GM12878 (cell line): ENCODE data around the gene CDC42EP1. TPM values are rescaled to one million over a fixed set of nuclear protein-coding genes. Genes with fewer than 3 reads are reported as not detected.
A peak's percentile ranks its signal among the peaks of the same experiment; 100 is the strongest.

ENCODE experiments used
- BACH1 ChIP-seq: fragments of 450-650 bp; IDR thresholded peaks from 2 replicates; pipeline ENCODE4 v1.6.1; 2017; ENCODE audit warnings: mild to moderate bottlenecking, borderline replicate concordance
- BMI1 ChIP-seq: fragments of 450-650 bp; IDR thresholded peaks from 2 replicates; pipeline ENCODE4 v1.6.1; 2016; ENCODE audit warnings: mild to moderate bottlenecking, moderate library complexity, borderline replicate concordance
- CREM ChIP-seq: IDR thresholded peaks from 2 replicates; pipeline ENCODE4 v1.6.1; 2014; ENCODE audit warnings: antibody characterized with exemption, low read depth
- EZH2 ChIP-seq: IDR thresholded peaks from 2 replicates; pipeline ENCODE4 v1.6.1; 2012; ENCODE audit warnings: low read depth, mild to moderate bottlenecking, control low read depth, inconsistent platforms, low read length, borderline replicate concordance; ENCODE audit not compliant: control insufficient read depth
- HCFC1 ChIP-seq: fragments of 150-350 bp; IDR thresholded peaks from 2 replicates; pipeline ENCODE4 v1.6.1; 2014; ENCODE audit warnings: low read length
- HDGF ChIP-seq: fragments of 450-650 bp; IDR thresholded peaks from 2 replicates; pipeline ENCODE4 v1.6.1; 2016; ENCODE audit warnings: antibody characterized with exemption
- PAX5 ChIP-seq: IDR thresholded peaks from 2 replicates; pipeline ENCODE4 v1.6.1; 2011; ENCODE audit warnings: low read depth, low read length, borderline replicate concordance
- POLR2AphosphoS2 ChIP-seq: IDR thresholded peaks from 2 replicates; pipeline ENCODE4 v1.6.1; 2011; ENCODE audit warnings: low read depth, mild to moderate bottlenecking, low read length, improper control_type of control experiment, moderate library complexity
- POU2F2 ChIP-seq: IDR thresholded peaks from 3 replicates; pipeline ENCODE4 v1.6.1; 2011; ENCODE audit warnings: low read depth, mild to moderate bottlenecking, low read length, borderline replicate concordance
- SIX5 ChIP-seq: IDR thresholded peaks from 2 replicates; pipeline ENCODE4 v1.6.1; 2011; ENCODE audit warnings: mild to moderate bottlenecking, low read depth, low read length, moderate library complexity; ENCODE audit not compliant: severe bottlenecking
- SMAD1 ChIP-seq: fragments of 450-650 bp; IDR thresholded peaks from 2 replicates; pipeline ENCODE4 v1.6.1; 2018; ENCODE audit warnings: mild to moderate bottlenecking, low read depth; ENCODE audit not compliant: partially characterized antibody
- SUZ12 ChIP-seq: fragments of 200-600 bp; sonication (generic); IDR thresholded peaks from one replicate; pipeline ENCODE4 v1.6.1; 2018; ENCODE audit warnings: antibody characterized with exemption, mild to moderate bottlenecking; ENCODE audit not compliant: unreplicated experiment
- WRNIP1 ChIP-seq: IDR thresholded peaks from 2 replicates; pipeline ENCODE4 v1.6.1; 2011; ENCODE audit warnings: low read depth, low read length, improper control_type of control experiment, borderline replicate concordance
- ZNF24 ChIP-seq: fragments of 450-650 bp; IDR thresholded peaks from 2 replicates; pipeline ENCODE4 v1.6.1; 2017; ENCODE audit warnings: antibody characterized with exemption, mild to moderate bottlenecking
- polyA plus RNA-seq, 11 experiments: library from polyadenylated mRNA; depleted of rRNA in 4 of 11; unstranded in 6 of 11; stranded (reverse) in 5 of 11; fragments of >200 nt; fragmentation: Nextera tagmentation in 4 of 11; fragmentation: Illumina TruSeq in 1 of 11; extraction: Ambion mirVana in 4 of 11; extraction: Trizol in 1 of 11; gene quantifications; 1 replicate in 1 of 11; 2 replicates in 10 of 11; pipeline versions ENCODE4 v1.2.1 to v1.2.3, GENCODE V29; 2011 to 2016; ENCODE audit warnings: inconsistent platforms in 2 of 11, missing spikeins in 2 of 11, low read depth in 1 of 11
- total RNA-seq, 4 experiments: library from RNA; depleted of rRNA in 3 of 4; stranded (reverse); fragments of >200 nt in 3 of 4; fragmentation: Illumina TruSeq in 1 of 4; extraction: Trizol in 1 of 4; gene quantifications; 2 replicates each; pipeline versions ENCODE4 v1.2.1 to v1.2.3, GENCODE V29; 2013 to 2021
- TF ChIP-seq, protein P1 (sequence below): fragments of 150-350 bp; IDR thresholded peaks from 2 replicates; pipeline ENCODE4 v1.6.1; 2014; ENCODE audit warnings: mild to moderate bottlenecking, low read depth, low read length
- TF ChIP-seq, protein P2 (sequence below): fragments of 450-650 bp; formaldehyde crosslinking; IDR thresholded peaks from 2 replicates; pipeline ENCODE4 v1.4.0; 2020; ENCODE audit warnings: mild to moderate bottlenecking, moderate library complexity
- TF ChIP-seq, protein P3 (sequence below): IDR thresholded peaks from 2 replicates; pipeline ENCODE4 v1.6.1; 2012; ENCODE audit warnings: low read length, inconsistent platforms
- TF ChIP-seq, protein P4 (sequence below): IDR thresholded peaks from 2 replicates; pipeline ENCODE4 v1.6.1; 2012; ENCODE audit warnings: improper control_type of control experiment, low read depth, low read length; ENCODE audit not compliant: insufficient replicate concordance

Gene CDC42EP1
- total and polyA plus RNA-seq, 10 of the 15 experiments (the other 5 are each of a cell fraction or from before 2014, with no cell fraction given): 0.04 to 0.33 (median 0.09) TPM; not detected in 7

DNA sequence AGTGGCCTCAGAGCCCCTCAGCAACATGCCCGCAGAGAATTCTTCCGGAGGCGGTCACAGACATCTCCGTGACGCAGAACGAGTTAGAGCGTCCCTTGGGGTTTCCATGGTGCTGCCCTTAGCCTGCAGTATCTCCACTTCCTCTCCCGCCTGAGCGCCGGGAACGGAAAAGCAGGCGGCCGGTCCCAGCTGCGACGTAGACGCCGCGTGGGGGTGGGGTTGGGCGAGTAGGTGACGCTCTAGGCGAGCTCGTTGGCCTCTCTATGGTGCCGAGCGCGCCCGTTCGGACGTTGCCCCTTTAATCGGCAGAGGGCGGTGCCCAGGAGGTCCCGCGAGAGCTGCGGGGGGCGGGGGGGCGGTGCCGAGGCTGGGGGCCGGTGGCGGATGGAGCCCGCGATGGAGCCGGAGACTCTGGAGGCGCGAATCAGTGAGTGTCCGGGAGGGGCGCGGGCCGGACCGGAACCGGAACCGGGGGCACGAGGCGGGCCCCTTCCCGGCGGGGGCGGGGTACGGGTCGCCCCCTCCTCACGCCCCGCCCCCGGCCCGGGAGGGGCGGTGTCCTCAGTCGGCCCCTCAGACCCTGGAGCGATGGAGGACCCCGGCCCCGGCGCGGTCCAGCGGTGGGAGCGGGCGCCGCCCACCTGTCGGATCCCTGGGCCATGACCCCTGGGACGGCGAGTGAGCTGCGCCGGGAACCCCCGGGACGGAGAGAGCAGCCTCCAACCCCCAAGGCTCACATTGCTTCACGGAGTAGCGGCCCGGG lies 48.4 kb downstream of the CDC42EP1 start, which contains the start of gene GGA1 (continued):
- TF ChIP-seq SUZ12: no peak
- TF ChIP-seq BACH1: peak; percentile 71
- TF ChIP-seq, protein P1, sequence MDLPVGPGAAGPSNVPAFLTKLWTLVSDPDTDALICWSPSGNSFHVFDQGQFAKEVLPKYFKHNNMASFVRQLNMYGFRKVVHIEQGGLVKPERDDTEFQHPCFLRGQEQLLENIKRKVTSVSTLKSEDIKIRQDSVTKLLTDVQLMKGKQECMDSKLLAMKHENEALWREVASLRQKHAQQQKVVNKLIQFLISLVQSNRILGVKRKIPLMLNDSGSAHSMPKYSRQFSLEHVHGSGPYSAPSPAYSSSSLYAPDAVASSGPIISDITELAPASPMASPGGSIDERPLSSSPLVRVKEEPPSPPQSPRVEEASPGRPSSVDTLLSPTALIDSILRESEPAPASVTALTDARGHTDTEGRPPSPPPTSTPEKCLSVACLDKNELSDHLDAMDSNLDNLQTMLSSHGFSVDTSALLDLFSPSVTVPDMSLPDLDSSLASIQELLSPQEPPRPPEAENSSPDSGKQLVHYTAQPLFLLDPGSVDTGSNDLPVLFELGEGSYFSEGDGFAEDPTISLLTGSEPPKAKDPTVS: no peak
- peak; percentile 72 for TF ChIP-seq HCFC1
- no peak; the same call in 1 of the 2 replicates for TF ChIP-seq ZNF24
- TF ChIP-seq HDGF: peak; percentile 62; the same call in 1 of the 2 replicates
- TF ChIP-seq PAX5: peak; percentile 13; the same call in 1 of the 2 replicates
- TF ChIP-seq, protein P2, sequence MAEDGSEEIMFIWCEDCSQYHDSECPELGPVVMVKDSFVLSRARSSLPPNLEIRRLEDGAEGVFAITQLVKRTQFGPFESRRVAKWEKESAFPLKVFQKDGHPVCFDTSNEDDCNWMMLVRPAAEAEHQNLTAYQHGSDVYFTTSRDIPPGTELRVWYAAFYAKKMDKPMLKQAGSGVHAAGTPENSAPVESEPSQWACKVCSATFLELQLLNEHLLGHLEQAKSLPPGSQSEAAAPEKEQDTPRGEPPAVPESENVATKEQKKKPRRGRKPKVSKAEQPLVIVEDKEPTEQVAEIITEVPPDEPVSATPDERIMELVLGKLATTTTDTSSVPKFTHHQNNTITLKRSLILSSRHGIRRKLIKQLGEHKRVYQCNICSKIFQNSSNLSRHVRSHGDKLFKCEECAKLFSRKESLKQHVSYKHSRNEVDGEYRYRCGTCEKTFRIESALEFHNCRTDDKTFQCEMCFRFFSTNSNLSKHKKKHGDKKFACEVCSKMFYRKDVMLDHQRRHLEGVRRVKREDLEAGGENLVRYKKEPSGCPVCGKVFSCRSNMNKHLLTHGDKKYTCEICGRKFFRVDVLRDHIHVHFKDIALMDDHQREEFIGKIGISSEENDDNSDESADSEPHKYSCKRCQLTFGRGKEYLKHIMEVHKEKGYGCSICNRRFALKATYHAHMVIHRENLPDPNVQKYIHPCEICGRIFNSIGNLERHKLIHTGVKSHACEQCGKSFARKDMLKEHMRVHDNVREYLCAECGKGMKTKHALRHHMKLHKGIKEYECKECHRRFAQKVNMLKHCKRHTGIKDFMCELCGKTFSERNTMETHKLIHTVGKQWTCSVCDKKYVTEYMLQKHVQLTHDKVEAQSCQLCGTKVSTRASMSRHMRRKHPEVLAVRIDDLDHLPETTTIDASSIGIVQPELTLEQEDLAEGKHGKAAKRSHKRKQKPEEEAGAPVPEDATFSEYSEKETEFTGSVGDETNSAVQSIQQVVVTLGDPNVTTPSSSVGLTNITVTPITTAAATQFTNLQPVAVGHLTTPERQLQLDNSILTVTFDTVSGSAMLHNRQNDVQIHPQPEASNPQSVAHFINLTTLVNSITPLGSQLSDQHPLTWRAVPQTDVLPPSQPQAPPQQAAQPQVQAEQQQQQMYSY: no peak
- TF ChIP-seq SIX5: peak; percentile 63
- TF ChIP-seq SMAD1: peak; percentile 58
- no peak; the same call in 2 of the 3 replicates for TF ChIP-seq POU2F2
- TF ChIP-seq POLR2AphosphoS2: peak; percentile 43; the same call in 1 of the 2 replicates
- TF ChIP-seq, protein P3, sequence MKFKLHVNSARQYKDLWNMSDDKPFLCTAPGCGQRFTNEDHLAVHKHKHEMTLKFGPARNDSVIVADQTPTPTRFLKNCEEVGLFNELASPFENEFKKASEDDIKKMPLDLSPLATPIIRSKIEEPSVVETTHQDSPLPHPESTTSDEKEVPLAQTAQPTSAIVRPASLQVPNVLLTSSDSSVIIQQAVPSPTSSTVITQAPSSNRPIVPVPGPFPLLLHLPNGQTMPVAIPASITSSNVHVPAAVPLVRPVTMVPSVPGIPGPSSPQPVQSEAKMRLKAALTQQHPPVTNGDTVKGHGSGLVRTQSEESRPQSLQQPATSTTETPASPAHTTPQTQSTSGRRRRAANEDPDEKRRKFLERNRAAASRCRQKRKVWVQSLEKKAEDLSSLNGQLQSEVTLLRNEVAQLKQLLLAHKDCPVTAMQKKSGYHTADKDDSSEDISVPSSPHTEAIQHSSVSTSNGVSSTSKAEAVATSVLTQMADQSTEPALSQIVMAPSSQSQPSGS: no peak
- TF ChIP-seq BMI1: no peak
- TF ChIP-seq CREM: peak; percentile 97
- no peak for TF ChIP-seq WRNIP1
- TF ChIP-seq, protein P4, sequence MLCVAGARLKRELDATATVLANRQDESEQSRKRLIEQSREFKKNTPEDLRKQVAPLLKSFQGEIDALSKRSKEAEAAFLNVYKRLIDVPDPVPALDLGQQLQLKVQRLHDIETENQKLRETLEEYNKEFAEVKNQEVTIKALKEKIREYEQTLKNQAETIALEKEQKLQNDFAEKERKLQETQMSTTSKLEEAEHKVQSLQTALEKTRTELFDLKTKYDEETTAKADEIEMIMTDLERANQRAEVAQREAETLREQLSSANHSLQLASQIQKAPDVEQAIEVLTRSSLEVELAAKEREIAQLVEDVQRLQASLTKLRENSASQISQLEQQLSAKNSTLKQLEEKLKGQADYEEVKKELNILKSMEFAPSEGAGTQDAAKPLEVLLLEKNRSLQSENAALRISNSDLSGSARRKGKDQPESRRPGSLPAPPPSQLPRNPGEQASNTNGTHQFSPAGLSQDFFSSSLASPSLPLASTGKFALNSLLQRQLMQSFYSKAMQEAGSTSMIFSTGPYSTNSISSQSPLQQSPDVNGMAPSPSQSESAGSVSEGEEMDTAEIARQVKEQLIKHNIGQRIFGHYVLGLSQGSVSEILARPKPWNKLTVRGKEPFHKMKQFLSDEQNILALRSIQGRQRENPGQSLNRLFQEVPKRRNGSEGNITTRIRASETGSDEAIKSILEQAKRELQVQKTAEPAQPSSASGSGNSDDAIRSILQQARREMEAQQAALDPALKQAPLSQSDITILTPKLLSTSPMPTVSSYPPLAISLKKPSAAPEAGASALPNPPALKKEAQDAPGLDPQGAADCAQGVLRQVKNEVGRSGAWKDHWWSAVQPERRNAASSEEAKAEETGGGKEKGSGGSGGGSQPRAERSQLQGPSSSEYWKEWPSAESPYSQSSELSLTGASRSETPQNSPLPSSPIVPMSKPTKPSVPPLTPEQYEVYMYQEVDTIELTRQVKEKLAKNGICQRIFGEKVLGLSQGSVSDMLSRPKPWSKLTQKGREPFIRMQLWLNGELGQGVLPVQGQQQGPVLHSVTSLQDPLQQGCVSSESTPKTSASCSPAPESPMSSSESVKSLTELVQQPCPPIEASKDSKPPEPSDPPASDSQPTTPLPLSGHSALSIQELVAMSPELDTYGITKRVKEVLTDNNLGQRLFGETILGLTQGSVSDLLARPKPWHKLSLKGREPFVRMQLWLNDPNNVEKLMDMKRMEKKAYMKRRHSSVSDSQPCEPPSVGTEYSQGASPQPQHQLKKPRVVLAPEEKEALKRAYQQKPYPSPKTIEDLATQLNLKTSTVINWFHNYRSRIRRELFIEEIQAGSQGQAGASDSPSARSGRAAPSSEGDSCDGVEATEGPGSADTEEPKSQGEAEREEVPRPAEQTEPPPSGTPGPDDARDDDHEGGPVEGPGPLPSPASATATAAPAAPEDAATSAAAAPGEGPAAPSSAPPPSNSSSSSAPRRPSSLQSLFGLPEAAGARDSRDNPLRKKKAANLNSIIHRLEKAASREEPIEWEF: no peak
- TF ChIP-seq EZH2: no peak
